Effector memory CD8-positive, alpha-beta T cell (primary cell): ENCODE measurements around the gene TMTC4.
A peak's percentile ranks its signal among the peaks of the same experiment; 100 is the strongest.

Experiments
- ATAC-seq: fragments of 150-1000 bp; cut with Tn5 transposase; replicated peaks from 2 replicates; pipeline ENCODE4 v1.10.0; 2021; ENCODE audit warnings: mild to moderate bottlenecking, moderate library complexity
- DNase-seq, 3 experiments: peaks; one replicate each; pipeline ENCODE4 v3.0.0; 2021
- H3K27ac Mint-ChIP-seq, 2 donors: one replicate each; pipeline ENCODE4 v1.8.0; 2022; ENCODE audit warnings: mild to moderate bottlenecking in 2 of 2, mixed read lengths in 2 of 2, moderate library complexity in 2 of 2
- H3K27me3 Mint-ChIP-seq, 2 donors: one replicate each; pipeline ENCODE4 v1.8.0; 2022; ENCODE audit warnings: mixed read lengths in 2 of 2
- H3K36me3 Mint-ChIP-seq: one replicate; pipeline ENCODE4 v1.8.0; 2022; ENCODE audit warnings: mild to moderate bottlenecking, moderate library complexity, mixed read lengths; ENCODE audit not compliant: insufficient read depth
- H3K4me1 Mint-ChIP-seq, 2 donors: one replicate each; pipeline ENCODE4 v1.8.0; 2022; ENCODE audit warnings: low read depth in 2 of 2, mixed read lengths in 2 of 2
- H3K4me3 Mint-ChIP-seq, 2 donors: one replicate each; pipeline ENCODE4 v1.8.0; 2022; ENCODE audit warnings: mild to moderate bottlenecking in 2 of 2, mixed read lengths in 2 of 2, moderate library complexity in 2 of 2
- H3K9me3 Mint-ChIP-seq, 2 donors: one replicate each; pipeline ENCODE4 v1.8.0; 2022; ENCODE audit warnings: mixed read lengths in 2 of 2

TMTC4 gene

GRCh38 chr13:100659578-100659977 lies 15.0 kb downstream of the TMTC4 start:
- DNase-seq (no peak), ATAC-seq (no peak)
- no peaks in the 10 kb centered on the region for H3K27me3 Mint-ChIP-seq
- H3K9me3 Mint-ChIP-seq: no peaks in the 10 kb centered on the region
- H3K27ac Mint-ChIP-seq: peak overlapping the region in 1 of 2 donors; percentile 74
- H3K4me3 Mint-ChIP-seq: peak overlapping the region in 1 of 2 donors; percentile 19
- H3K36me3 Mint-ChIP-seq: peaks cover 24% of the 10 kb centered on the region
- H3K4me1 Mint-ChIP-seq: peaks cover 19 to 20% of the 10 kb centered on the region in 2 donors

- peak; percentile 95 for ATAC-seq
- H3K36me3 Mint-ChIP-seq: peaks cover 21% of the 10 kb centered on the region
- H3K4me1 Mint-ChIP-seq: peaks cover 19% of the 10 kb centered on the region in 2 donors
- H3K4me3 Mint-ChIP-seq: peak overlapping the region; percentile 53 to 65
- H3K9me3 Mint-ChIP-seq: no peaks in the 10 kb centered on the region
- H3K27me3 Mint-ChIP-seq: no peaks in the 10 kb centered on the region
- peak overlapping the region; percentile 73 to 74 for H3K27ac Mint-ChIP-seq
- DNase-seq: no peak
Measured at GRCh38 chr13:100658363-100658762, 16.2 kb downstream of the TMTC4 start.

- no peak for ATAC-seq
- H3K4me3 Mint-ChIP-seq: peak overlapping the region; percentile 53 to 65
- H3K27ac Mint-ChIP-seq: peak overlapping the region; percentile 73 to 74
- H3K27me3 Mint-ChIP-seq: no peaks in the 10 kb centered on the region
- no peak for DNase-seq
- H3K36me3 Mint-ChIP-seq: peaks cover 21% of the 10 kb centered on the region
- peaks cover 19 to 21% of the 10 kb centered on the region in 2 donors for H3K4me1 Mint-ChIP-seq
- no peaks in the 10 kb centered on the region for H3K9me3 Mint-ChIP-seq
Measured at GRCh38 chr13:100657881-100658315, 16.7 kb downstream of the TMTC4 start.

GRCh38 chr13:100652510-100652909 lies 22.1 kb downstream of the TMTC4 start:
- Mint-ChIP-seq H3K27ac (peak overlapping the region in 1 of 2 donors; percentile 9), H3K9me3 (no peaks in the 10 kb centered on the region), H3K27me3 (no peaks in the 10 kb centered on the region), H3K4me3 (no peak overlapping the region), H3K4me1 (peaks cover 0 to 5% of the 10 kb centered on the region in 2 donors), H3K36me3 (peaks cover 14% of the 10 kb centered on the region)
- ATAC-seq (no peak), DNase-seq (no peak)

GRCh38 chr13:100650326-100650725 lies 24.3 kb downstream of the TMTC4 start:
- peaks cover 9% of the 10 kb centered on the region for H3K36me3 Mint-ChIP-seq
- peaks cover 0 to 3% of the 10 kb centered on the region in 2 donors for H3K4me1 Mint-ChIP-seq
- no peaks in the 10 kb centered on the region for H3K9me3 Mint-ChIP-seq
- no peak overlapping the region for H3K4me3 Mint-ChIP-seq
- H3K27me3 Mint-ChIP-seq: no peaks in the 10 kb centered on the region
- DNase-seq: no peak
- no peak overlapping the region for H3K27ac Mint-ChIP-seq
- ATAC-seq: no peak

- no peaks in the 10 kb centered on the region for H3K27me3 Mint-ChIP-seq
- peaks cover 0 to 2% of the 10 kb centered on the region in 2 donors for H3K4me1 Mint-ChIP-seq
- H3K36me3 Mint-ChIP-seq: peaks cover 10% of the 10 kb centered on the region
- ATAC-seq (no peak), DNase-seq (no peak)
- H3K9me3 Mint-ChIP-seq: no peaks in the 10 kb centered on the region
- H3K4me3 Mint-ChIP-seq: no peak overlapping the region
- no peak overlapping the region for H3K27ac Mint-ChIP-seq
Measured at GRCh38 chr13:100648354-100648753, 26.2 kb downstream of the TMTC4 start.

GRCh38 chr13:100646871-100647270 lies 27.7 kb downstream of the TMTC4 start:
- Mint-ChIP-seq H3K27me3 (no peaks in the 10 kb centered on the region), H3K27ac (no peak overlapping the region), H3K4me3 (no peak overlapping the region), H3K9me3 (no peaks in the 10 kb centered on the region), H3K36me3 (peaks cover 18% of the 10 kb centered on the region), H3K4me1 (no peaks in the 10 kb centered on the region)
- ATAC-seq (no peak), DNase-seq (no peak)

GRCh38 chr13:100646030-100646673 lies 28.4 kb downstream of the TMTC4 start:
- ATAC-seq (no peak), DNase-seq (no peak)
- no peak overlapping the region for H3K27ac Mint-ChIP-seq
- no peaks in the 10 kb centered on the region for H3K9me3 Mint-ChIP-seq
- H3K36me3 Mint-ChIP-seq: peaks cover 21% of the 10 kb centered on the region
- H3K4me3 Mint-ChIP-seq: no peak overlapping the region
- H3K27me3 Mint-ChIP-seq: no peaks in the 10 kb centered on the region
- H3K4me1 Mint-ChIP-seq: no peaks in the 10 kb centered on the region

- peaks cover 19% of the 10 kb centered on the region for H3K36me3 Mint-ChIP-seq
- no peaks in the 10 kb centered on the region for H3K4me1 Mint-ChIP-seq
- no peaks in the 10 kb centered on the region for H3K27me3 Mint-ChIP-seq
- H3K9me3 Mint-ChIP-seq: no peaks in the 10 kb centered on the region
- no peak overlapping the region for H3K4me3 Mint-ChIP-seq
- DNase-seq: no peak
- no peak for ATAC-seq
- peak overlapping the region in 1 of 2 donors; percentile 62 for H3K27ac Mint-ChIP-seq
Measured at GRCh38 chr13:100645382-100645781, 29.2 kb downstream of the TMTC4 start.

- Mint-ChIP-seq H3K36me3 (peaks cover 19% of the 10 kb centered on the region), H3K27me3 (no peaks in the 10 kb centered on the region), H3K27ac (peak overlapping the region in 1 of 2 donors; percentile 35), H3K9me3 (no peaks in the 10 kb centered on the region), H3K4me3 (no peak overlapping the region), H3K4me1 (no peaks in the 10 kb centered on the region)
- DNase-seq (no peak), ATAC-seq (no peak)
Measured at GRCh38 chr13:100644371-100644770, 30.2 kb downstream of the TMTC4 start.

GRCh38 chr13:100637796-100638195 lies 36.8 kb downstream of the TMTC4 start:
- no peak overlapping the region for H3K4me3 Mint-ChIP-seq
- H3K9me3 Mint-ChIP-seq: no peaks in the 10 kb centered on the region
- ATAC-seq (no peak), DNase-seq (no peak)
- H3K36me3 Mint-ChIP-seq: peaks cover 44% of the 10 kb centered on the region
- H3K27ac Mint-ChIP-seq: peak overlapping the region in 1 of 2 donors; percentile 53
- no peaks in the 10 kb centered on the region for H3K4me1 Mint-ChIP-seq
- no peaks in the 10 kb centered on the region for H3K27me3 Mint-ChIP-seq

- H3K36me3 Mint-ChIP-seq: peaks cover 46% of the 10 kb centered on the region
- H3K9me3 Mint-ChIP-seq: no peaks in the 10 kb centered on the region
- DNase-seq (no peak), ATAC-seq (no peak)
- no peaks in the 10 kb centered on the region for H3K4me1 Mint-ChIP-seq
- no peak overlapping the region for H3K27ac Mint-ChIP-seq
- no peaks in the 10 kb centered on the region for H3K27me3 Mint-ChIP-seq
- H3K4me3 Mint-ChIP-seq: no peak overlapping the region
Measured at GRCh38 chr13:100637380-100637779, 37.2 kb downstream of the TMTC4 start.

- Mint-ChIP-seq H3K27me3 (no peaks in the 10 kb centered on the region), H3K27ac (no peak overlapping the region), H3K4me1 (no peaks in the 10 kb centered on the region), H3K36me3 (peaks cover 39% of the 10 kb centered on the region), H3K4me3 (no peak overlapping the region), H3K9me3 (no peaks in the 10 kb centered on the region)
- DNase-seq (no peak), ATAC-seq (no peak)
Measured at GRCh38 chr13:100636441-100636840, 38.2 kb downstream of the TMTC4 start.

- Mint-ChIP-seq H3K27ac (no peak overlapping the region), H3K9me3 (no peaks in the 10 kb centered on the region), H3K36me3 (peaks cover 38% of the 10 kb centered on the region), H3K4me3 (no peak overlapping the region), H3K4me1 (no peaks in the 10 kb centered on the region), H3K27me3 (no peaks in the 10 kb centered on the region)
- no peak for DNase-seq
- no peak for ATAC-seq
Measured at GRCh38 chr13:100636004-100636403, 38.6 kb downstream of the TMTC4 start.
